GM19351 (cell line): ENCODE measurements around the gene CRK.

ENCODE experiments used
- ATAC-seq: cut with Tn5 transposase; IDR thresholded peaks from one replicate; pipeline ENCODE4 v1.9.1; 2021; ENCODE audit warnings: mild to moderate bottlenecking, moderate library complexity; ENCODE audit not compliant: unreplicated experiment

CRK gene

DNA sequence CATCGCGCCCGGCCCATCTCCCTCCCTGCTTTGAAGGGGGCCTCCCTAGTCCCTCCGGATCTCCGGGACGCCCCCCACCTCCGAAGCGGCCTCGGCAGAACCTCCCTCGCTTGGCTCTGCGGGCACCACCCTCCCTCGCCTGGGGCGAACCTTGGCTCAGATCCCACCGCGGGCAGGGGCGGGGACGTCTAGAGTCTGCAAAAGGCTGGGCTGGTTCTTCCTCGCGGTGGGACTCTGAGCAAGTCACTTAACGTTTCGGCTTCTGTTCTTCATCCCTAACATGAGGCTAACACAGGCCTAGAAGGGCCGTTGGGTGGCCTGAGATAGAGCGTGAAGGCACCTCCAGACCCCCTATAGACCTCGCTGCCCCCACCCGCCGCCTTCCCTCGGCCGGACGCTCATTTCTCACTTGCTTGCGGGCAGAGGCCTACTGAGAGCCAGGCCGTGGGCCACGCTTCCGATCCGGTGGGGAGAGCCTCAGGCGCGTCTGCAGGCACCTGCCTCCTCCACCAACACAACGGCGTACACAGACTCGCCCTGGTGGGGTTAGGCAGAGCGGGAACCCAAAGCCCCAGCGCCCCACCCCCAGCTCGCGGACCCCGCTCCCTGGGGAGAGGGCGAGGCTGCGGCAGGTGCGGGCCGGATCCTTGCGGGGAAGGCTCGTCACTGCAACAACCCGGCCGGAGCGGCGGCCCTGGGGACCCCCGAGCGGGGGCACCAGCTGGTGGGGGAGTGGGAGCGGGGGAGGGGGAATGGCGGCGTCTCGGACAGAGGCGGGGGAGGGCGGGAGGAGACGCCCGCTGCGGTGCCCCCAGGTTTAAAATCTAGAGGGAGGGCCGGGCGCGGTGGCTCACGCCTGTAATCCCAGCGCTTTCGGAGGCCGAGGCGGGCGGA is 31.0 kb upstream of the CRK start:
- ATAC-seq: no peak

DNA sequence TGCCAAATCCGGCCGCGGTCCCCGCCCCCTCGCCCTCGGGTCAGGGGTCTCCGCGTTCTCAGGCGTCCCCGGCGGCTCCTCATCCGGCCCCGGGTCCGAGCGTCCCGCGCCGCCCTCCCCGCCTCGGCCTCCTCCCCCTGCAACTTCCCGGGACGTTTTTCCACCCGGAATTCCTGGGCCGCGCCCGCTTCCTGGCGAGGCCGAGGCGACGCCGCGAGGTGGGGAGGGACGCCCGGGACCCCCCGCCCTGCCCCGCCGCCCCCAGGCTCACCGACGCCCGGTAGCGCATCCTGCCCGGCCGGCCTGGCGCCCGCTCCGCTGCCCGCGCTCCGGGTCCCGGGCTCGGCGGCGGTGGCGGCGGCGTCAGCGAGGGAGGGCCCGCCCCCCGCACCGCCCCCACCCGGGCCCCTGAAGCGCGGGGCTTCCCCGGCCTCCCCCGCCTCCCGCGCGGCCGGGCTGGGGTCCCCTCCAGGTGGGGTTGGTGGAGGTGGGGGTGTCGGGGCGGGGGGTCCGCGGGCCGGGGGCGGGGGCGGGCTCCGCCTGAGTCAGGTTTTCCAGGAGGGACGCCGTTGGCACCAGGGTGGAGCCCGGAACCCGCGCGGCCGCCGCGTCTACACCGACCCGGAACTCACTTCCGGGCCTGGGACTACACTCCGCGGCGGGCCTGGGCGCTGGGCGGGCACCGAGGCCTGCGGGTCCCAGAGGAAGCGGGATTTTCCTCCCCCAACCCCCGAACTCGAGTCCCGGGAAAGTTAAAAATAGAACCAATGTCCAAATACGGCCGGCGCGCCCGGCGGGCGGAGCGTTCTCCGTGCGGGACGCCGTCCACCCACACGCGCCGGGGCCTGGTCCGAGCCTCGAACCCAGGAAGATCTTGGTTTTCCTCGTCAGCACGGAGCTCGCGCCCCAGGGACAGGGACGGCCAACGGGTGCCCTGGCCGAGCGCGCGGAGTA is 29.7 kb upstream of the CRK start:
- peak; percentile 33 for ATAC-seq

DNA sequence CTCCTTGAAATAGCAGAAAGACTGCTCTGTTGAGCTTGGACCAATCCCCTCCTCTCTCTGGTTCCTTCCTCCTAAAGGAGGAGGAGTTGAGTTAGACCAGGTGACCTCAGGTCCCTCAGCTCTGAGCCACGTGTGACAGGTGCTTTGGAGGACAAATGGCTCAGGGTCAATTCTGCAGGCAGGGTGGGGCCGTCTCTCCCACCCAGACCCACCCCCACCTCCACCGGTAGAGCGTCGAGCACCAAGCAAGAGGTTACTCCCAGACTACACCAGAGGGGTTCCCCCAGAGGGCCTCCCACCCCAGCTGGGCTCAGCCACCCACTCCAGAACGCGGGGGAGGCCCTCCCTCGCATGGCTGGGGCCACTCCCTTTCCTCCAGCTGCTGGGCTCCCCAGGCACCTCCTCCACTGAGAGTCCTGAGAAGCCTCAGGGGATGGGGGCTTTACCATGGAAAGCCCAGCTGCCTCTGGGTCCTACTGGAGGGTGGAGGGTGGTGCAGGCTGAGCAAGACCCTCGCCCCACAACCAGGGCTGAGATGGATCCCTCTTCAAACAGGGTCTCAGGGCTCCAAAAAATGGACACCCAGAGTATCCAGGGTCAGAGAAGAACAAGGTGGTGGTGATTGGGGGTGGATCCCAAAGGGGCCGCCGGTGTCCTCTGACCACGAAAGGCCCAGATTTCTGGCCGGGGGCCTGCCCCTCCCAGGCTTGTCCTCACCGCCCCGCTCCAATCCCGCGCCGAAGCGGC is 28.8 kb upstream of the CRK start:
- peak; percentile 40 for ATAC-seq

DNA sequence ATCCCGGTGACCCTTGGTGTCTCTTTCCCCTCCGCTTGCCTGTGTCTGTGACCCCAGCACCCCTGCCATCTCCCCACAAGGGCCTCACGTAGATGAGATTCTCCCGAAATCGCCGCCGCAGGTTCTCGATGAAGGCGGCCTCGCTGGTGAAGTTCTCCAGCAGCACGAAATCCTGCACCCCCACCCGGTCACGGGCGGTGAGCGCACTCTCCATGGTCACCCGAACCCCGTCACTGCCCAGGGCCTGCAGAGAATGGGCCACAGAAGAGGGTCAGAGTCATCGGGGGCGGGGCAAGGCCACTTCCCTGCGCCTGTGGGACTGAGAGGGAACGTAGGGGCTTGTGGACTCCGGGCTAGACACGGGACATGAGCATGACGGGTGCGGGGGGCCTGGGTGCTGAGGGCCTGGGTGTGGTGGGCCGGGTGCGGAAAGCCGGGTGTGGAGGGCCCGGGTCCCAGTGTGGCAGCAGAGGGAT is 28.1 kb upstream of the CRK start:
- no peak for ATAC-seq

DNA sequence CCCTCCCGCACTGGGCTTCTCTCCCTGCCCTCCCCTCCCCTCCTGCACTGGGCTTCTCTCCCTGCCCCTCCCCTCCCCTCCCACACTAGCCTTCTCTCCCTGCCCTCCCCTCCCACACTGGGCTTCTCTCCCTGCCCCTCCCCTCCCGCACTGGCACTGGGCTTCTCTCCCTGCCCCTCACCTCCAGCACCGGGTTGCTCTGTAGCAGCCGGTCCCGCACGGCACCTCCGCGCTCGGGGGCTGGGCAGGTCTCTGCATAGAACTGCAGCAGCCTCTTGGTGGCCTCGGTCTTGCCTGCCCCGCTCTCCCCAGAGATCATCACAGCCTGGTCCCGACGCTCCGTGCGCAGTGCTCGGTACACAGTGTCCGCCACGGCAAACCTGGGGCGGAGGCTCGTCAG is 26.6 kb upstream of the CRK start:
- ATAC-seq: no peak

DNA sequence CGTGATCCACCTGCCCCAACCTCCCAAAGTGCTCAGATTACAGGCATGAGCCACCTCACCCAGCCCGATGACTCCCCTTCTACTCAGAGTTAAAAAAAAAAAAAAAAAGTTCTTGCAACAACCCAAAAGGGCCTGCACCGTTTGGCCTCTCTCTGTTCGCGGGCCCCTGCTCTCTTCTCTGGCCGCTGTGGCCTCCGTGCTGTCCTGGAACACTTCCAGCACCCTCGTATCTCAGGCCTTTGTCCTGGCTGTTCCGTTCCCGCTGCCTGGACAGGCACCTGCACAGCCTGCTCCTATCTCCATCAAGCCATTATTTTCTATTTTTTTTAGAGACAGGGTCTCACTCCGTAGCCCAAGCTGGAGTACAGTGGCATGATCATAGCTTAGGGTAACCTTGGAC is 25.7 kb upstream of the CRK start:
- ATAC-seq: no peak

DNA sequence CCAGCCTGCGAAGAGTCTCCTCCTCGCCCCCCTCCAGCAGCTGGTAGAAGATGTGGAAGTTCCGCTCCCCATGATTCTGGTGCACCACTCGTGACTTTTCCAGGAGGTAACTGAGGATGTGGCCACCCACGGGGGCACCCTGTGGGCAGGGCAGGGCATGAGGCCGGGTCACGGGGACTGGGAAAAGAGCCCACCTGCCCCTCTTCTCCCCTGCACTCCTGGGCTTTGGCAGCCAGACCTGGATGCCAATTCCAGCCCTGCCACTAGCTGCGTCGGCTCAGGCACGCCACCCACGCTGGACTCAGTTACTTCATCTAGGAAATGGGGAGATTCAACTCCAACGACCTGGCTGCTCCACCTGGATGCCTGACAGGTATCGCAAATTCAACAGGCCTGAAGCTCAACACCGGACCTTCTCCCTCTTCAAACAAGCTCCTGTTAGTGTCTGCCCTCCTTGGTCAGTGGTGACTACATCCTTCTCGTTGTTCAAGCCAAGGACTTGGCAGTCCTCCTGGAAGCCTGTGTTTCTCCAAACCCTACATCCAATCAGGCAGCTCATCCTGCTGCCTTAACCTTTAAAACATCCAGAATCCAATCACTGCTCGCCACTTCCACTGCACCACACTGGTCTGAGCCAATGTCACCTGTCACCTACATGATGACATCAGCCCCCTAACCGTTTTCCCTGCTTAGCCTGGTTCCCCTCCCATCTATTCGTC is 24.9 kb upstream of the CRK start:
- ATAC-seq: no peak

DNA sequence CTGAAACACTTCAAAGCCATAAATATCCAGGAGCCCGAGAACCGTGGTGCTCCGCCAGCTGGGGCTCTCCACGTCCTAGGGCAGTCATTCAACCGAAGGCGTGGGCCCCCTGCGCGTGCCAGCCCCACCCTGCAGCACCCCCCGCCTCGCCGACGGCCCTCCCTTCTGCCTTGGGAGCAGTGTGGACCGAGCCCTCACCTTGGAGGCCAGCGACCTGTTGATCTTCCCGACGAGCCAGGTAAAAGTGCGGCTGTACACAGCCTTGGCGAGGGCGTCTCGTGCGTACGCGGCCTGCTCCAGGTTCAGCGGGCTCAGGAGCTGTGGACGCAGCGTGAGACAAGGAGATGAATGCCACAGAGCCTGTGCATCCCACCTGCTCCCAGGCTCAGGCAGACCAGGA is 22.4 kb upstream of the CRK start:
- ATAC-seq: no peak

DNA sequence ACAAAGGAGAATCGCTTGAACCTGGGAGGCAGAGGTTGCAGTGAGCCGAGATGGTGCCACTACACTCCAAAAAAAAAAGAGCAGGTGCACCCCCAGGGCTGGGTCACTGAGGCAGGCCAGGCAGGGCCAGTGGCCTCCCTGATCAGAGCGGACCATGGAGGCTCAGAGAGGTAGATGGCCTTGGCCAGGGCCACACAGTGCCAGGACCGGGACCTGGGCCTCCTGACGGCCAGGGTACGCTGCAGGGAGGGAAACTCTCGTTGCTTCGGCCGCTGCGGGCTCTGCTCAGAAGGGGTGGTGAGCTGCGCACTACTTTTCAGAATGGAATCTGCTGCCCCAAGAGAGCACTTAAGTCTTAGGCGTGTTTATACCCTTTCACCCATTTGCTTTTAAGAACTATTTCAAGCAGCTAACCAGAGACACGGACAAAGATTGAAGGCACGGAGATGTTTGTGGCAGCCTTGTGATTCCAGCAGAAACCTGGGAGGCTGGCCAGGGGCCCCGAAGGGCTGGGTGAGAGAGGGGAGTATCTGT is 19.4 kb upstream of the CRK start:
- ATAC-seq: no peak

DNA sequence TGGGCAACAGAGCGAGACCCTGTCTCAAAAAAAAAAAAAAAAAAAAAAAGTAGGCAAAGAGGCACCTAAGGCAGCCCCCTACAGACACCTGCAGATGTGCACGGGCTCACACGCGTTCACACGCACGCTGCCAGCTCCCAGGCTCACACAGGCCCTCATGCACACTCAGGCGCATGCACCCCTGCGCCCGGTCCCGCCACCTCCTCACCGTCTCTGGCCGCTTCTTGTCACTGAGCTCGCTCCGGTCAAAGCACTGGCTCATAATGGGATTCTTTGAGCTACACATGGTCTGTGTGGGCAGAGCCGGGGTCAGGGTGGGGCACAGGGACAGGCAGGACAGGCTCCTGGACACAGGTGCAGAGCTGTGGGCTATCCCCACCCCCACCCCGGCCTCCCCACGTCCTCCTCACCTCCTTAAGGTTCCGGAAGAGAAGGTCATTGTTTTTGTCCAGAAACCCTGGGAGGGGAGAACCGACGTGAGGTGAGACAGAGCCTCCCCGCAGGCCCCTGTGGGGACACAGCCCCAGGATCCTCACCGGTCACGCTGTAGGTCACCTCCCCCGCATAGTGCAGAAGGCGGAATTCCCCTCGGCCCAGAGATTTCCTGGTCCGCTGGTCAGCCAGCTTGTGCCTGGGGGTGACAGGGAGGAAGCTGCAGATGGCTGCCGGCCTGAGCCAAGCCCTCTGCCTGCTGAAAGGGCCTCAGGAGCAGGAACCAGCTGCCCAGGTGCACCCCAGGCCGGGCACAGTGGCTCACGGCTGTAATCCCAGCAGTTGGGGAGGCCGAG is 18.6 kb upstream of the CRK start:
- no peak for ATAC-seq

DNA sequence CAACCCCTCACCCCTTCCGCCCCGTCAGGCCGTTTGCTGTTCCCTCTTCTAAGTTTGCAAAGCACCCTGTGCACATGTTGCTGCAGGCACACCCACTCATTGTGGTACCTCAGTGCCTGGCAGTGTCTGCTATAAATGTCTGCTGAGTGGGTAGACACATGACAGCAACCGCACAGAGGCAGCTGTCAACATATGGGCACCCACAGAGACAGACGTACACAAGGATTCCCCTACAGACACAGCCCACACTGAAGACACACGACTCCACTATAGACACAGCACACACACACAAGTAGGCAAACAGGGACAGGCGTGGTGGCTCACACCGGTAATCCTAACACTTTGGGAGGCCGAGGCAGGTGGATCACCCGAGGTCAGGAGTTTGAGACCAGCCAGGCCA is 17.8 kb upstream of the CRK start:
- no peak for ATAC-seq

DNA sequence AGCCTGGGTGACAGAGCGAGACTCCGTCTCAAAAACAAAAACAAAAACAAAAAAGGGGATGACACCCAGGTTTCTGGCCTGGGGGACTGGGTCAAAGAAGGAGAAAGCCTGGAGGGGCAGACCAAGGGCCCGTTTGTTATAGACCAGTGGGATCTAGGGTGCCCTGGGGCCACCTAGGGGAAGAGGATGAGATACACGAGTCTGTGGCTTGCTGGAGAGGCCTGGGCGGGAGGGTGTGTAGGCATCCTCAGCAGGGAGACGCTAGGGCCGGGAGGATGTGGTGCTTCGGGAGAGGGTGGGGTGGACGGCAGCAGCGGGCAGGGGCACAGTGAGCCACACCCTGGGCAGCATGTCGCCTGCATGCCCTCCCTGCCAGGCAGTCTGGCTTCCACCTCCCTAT is 17.1 kb upstream of the CRK start:
- ATAC-seq: no peak

DNA sequence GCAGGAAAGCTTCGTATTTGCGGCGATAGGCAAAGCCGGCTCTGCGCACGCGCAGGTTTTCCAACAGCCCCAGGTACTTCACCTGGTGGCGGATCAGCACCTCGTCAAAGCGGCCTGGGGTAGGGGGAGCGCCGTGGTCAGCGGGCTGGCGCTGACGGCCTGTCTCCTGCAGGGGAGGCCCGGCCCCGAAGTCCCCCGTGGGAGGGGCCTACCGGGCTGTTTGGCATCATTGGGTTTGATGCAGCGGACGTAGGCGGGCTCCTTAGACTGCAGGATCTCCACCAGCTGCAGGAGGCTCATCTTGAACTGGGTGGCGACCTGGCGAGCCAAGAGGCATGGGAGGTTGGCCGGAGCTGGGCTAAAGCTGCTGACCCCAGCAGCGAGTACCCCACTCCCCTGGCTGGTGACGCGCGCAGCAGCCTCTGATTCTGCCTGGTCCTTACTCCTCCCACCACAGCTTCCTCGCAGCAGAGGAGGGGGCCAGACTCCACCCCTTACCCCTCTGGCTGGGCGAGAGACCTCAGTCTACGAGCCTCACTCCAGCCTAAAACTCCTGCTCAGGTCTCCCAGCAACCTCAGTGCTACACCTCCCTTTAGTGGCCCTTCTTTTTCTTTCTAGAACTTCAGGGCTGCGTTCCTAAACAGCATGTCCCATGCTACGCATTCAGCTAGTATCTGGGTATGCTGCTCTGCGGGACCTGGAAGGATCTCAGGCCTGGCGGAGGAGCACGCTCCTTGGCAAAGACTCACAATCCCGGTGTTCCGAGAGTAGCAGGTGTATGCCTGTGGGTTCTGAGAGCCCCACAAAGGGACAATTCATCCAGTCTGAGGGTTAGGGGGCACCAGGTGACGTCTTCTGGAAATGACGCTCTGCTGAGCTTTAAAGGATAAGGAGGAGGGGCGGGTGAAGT is 16.1 kb upstream of the CRK start:
- ATAC-seq: no peak

DNA sequence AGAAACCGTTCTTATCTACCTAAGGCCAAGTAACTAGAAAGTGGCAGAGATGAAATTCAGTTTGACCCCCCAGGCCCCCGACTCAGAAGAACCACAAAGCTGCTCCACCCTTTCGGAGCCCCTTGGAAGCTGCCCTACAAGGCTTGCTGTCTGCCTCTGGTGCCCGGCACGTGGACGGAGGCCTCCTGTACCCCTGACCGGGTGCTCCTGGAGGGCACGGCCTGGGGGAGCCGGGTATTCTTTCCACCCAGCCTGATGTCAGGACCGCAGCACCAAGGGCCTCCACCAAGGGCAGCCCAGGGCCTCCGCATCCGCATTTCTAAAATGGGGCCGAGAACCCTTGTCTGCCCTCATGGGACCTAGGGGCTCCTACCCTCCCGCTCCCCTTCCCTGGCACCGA is 15.5 kb upstream of the CRK start:
- ATAC-seq: no peak

DNA sequence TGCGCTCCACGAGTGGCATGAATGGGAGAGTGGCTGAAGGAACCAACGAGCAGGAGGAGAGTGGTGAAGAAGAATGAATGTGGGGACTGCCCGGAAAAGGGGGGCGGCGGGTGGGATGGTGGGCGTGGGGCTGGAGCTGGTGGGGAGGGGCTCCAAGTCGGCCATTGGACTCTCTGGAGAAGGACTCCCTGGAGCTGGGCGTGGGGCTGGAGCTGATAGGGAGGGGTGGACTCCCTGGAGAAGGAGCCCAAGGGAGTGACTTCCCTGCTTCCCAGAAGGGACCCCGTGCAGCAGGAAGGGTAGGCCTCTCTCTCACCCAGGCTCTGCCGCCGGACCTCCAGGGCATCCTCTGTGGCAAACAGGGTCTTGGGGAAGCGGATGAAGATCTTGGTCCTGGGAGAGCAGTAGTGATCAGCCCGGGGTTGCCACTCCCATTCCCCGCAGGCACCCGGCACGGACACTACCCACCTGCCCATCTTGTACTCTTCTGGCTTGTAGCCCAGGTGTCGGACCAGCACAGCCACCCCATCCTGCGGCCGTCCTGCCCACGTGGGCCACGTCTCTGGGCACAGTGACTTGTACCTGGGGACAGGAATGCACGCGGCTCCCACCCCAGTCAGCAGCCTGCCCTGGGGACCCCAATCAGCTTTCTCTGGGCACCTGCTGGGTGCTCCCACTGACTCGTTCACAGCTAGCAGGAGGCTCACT is 14.9 kb upstream of the CRK start:
- no peak for ATAC-seq

DNA sequence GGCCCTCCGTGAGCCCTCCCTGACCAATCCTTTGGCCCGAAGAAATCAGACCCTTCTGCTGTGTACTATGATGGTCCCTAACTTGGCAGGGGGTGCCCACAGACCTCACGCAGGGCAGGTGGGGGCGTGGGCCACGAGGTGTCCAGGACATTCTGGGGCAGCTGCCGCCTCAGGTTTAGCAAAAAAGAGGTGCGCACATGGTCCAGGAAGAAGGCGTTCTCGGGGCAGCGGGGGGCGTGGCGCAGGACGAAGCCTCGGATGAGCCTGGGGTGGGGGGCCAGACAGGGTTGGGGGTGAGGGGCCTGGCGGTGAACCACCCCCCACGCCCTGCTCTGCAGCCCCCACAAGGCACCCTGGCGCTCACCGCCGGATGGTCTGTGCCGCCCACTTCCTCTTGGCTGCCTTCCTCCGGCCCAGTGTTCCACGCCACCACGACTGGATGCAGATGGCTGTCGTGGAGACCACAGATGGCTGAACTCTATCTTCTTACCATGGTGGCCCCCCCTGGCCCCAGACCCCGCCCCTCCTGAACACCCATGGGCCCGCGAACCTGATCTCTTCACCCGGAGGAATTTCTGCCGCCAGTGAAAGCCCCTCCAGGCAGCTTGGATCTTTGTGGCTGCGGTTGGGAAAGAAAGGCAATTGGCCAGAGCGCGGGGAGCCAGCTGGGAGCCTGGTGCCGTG is 14.2 kb upstream of the CRK start:
- ATAC-seq: no peak

DNA sequence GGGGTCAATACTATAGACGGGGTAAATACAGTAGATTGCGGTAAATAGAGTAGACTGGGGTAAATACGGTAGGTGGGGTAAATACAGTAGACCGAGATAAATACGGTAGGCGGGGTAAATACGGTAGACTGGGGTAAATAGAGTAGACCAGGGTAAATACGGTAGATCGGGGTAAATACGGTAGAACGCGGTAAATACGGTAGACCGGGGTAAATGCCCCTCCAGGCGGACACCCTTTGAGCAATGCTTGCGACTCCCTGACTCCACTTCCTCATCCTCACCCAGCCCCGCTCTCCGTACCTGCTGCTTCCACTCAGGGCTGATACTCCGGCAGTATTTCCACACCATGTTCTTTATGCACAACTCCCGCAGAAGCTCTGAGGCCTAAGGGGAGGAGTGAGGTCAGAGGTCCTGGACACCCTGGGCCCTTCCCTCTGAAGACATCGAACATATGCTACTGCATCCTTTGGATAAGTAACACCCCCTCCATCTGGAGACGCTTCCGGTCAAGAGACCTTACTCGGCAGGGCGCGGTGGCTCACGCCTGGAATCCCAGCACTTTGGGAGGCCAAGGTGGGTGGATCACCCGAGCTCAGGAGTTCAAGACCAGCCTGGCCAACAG is 13.3 kb upstream of the CRK start:
- no peak for ATAC-seq
